GM19324 (cell line): ENCODE measurements around the gene ATP4B.

Experiments used
- ATAC-seq: cut with Tn5 transposase; IDR thresholded peaks from one replicate; pipeline ENCODE4 v1.9.1; 2021; ENCODE audit warnings: mild to moderate bottlenecking, moderate library complexity; ENCODE audit not compliant: unreplicated experiment, low FRiP score

The ATP4B gene

DNA sequence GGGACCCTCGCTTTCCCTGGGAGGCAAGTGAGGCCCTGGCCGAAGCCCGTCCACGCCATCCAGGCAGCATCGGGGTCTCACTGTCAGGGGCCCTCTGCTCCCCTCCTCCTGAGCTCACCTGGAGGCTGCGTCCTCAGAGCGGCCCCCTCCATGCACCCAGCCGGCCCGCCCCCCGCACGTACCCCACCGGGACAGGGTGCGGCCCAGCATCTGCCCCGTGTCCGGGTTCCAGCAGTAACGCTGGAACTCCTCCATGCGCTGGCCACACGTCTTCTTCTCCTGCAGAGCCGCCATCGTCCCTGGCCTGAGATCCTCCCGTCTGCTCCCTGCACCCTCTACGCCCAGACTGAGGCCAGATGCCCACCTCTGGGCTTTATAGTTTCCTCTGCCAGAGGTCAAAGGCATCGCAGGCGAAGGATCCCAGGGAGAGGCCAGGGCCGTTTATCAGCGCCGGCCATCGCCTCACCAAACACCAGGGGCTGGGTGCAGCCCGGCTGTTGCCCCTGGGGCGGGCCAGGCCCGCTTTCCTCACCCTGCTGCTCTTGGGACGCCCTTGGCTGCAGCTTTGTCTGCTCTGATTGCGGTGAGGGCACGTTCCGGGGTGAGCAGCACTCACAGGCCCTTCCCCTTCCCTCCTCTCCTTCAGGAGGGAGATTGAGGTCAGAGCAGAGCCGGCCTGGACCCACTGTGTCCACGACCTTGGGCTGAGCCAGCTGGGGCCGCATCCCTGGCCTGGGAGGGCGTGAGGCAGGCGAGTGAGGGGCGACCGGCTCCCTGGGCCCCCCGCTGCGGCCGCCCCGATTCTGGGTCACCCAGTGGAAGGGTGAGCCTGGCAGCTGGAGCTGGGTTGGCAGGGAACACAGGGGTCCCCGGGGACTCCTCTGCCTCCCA, at the start of gene ATP4B:
TSS of gene ATP4B (minus strand) at position 348 of the 891 bp plus-strand sequence. CDS start at position 294, 54 bp downstream.
- no peak for ATAC-seq

DNA sequence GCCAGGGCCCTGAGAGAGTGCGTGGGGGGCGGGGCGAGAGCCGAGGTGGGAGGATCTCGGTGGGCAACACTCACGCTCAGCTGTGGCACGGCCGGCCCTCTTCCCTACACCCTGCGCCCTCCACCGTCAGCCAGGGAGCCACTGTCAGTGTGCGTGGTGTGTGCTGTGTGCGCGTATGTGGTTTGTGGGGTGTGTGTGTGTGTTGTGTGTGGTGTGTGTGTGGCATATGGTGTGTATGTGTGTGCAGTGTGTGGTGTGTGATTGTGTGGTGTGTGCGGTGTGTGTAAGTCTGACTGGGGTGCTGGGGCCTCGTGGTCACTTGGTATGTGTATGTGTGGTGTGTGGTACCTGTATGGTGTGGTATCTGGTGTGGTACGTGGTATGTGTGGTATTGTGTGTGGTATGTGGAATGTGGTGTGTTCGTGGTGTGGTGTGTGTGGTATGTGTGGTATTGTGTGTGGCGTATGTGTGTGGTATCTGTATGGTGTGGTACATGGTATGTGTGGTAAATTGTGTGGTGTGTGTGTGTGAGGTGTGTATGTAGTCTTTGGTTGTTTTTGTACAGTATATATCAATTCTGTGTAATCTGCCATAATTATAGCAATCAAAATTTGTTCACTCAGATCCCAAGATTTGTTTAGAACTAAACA, 14.1 kb upstream of the ATP4B start:
- no peak for ATAC-seq

DNA sequence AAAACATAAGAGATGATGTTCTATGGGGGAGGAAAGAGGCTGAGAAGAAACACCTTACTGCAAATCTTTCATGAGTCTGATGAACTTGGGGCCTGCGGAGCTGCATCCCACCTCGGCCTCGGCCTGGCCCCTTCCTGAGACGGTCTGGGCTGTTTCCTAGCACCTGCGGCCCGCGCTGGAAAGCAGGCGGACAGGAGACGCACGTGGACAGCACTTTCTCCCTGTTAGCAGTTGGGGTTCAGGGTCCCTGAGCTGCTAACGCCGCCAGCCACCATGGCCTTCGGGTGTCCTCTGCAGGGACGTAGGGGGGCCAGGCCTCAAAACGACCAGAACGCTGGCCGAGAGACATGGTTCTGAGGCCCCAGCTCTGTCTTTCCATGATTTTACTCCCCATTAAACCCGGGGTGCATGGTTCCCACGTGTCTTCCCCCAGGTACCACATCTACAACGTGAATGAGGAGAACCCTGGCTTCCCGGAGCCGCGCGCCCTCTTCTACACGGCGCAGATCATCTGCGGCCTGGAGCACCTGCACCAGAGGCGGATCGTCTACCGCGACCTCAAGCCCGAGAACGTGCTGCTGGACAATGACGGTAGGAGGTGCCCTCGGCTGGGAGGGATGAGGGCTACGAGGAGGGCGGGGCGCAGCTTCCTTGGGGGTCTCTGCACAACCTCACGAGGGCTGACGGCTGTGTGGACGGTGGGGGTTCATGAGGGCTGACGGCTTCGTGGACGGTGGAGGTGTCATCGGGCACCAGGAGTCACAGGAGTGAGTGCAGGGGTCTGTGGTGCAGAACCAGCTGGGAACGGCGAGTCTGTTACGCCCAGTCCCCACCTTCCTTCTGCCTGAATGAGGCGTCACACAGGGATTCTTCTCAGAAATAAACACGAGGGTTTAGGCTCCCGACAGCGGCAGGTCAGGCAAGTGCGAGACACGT, 13.3 kb upstream of the ATP4B start:
- ATAC-seq = no peak

DNA sequence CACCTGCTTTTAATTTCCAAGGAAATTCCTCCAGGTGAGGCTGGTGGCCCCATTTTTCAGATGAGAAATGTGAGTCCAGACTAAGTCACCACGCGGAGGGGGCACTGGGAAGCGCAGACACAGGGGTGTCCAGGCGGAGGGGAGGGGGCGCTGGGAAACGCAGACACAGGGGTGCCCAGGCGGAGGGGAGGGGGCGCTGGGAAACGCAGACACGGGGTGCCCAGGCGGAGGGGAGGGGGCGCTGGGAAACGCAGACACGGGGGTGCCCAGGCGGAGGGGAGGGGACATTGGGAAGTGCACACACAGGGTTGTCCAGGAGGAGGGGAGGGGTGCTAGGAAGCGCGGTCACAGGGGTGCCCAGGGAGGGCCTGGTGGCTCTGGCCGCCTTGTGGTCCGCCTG, 12.5 kb upstream of the ATP4B start:
- no peak for ATAC-seq

DNA sequence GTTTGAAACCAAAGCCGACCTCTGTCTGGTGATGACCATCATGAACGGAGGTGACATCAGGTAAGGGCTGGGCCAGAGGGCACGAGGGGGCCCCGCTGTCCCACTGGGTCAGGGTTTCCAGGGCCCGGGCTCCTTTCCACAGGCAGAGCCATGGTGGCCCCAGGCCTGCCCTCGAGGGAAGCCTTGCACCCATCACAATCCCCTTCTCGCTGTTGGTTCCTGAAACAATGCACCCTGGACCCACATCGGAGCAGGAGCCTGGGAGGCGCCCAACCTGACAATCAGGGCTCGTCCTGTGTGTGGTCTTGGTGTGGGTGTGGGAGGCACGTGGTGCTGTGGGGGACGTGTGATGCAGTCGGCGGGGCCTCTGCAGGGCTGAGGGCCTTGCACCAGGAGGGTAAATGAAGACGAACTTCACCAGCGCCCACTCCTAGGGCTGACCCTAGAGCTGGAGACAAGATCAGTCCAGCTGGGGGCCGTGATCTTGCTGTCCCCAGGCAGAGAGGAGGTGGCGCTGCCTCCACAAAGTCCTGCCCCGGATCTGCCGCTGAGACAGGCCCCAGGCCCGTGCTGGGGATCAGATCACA, 11.8 kb upstream of the ATP4B start:
- ATAC-seq = no peak

DNA sequence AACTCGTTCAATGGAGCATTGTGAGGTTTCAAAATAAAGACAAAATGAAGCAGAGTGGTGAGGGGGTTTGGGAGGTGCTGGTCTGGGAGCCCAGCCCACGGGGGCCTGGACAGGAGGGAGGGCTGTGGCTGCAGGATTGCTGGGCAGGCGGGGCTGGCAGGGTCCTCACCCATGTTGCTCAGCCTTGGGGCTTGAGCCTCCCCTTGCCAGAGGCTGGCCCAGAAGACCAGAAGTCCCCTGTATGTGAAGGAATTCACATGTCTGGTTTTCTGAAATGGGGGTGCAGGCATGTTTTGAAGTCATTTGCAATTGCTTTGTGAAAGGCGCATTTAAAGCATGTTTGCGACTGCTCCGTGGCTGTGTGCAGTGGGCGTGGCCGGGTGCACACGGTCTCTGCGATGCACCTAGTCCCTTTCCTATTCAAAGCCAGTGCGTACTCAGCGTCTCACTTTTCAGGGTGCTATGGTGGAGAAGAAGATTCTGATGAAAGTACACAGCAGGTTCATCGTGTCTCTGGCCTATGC, 11.3 kb upstream of the ATP4B start:
- ATAC-seq = no peak

DNA sequence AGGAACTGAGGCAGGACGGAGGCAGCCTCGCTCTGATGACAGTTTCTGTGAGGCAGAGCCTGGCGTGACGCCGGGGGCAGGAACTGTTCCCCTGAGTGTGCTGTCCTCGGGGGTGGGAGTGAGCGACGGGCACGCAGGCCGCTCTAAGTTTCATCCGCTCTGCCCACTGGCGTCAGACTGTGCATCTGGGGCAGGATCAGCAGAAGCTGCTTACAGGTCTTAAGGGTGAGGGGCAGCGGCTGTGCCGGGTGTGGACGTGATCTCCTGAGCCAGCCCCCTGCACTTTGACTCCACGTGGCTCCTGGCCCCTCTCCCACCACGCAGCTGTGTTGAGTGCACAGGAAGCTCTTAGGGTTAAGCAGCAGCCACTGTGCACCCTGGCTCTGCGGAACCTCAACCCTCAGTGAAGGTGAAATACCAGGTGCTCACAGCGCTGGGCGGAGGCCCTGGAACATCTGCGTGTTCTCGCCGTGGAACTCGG, 10.5 kb upstream of the ATP4B start:
- ATAC-seq = no peak

DNA sequence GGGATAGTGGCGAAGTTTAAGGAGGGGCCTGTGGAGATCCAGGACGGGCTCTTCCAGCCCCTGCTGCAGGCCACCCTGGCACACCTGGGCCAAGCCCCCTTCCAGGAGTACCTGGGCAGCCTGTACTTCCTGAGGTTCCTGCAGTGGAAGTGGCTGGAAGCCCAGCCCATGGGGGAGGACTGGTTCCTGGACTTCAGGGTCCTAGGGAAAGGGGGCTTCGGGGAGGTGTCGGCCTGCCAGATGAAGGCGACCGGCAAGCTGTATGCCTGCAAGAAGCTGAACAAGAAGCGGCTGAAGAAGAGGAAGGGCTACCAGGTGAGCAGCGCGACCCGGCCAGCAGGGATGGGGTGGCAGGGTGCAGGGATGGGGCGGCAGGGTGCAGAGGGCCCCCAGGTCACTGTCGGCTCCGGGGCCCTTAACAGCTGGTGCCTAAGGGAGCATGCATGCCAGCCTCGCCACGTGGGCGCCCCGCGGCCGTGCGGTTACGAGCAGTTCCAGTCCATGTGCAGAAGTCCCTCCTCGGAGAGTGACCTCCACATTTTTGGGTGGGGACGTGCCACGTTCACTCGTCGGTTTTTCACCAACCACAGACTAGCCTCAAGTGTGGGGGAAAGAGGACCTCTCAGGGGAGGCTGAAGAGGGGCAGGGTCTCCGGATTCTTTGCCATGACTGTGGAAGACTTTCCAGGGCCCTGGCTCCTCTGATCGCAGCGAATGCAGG, 9.9 kb upstream of the ATP4B start:
- no peak for ATAC-seq

DNA sequence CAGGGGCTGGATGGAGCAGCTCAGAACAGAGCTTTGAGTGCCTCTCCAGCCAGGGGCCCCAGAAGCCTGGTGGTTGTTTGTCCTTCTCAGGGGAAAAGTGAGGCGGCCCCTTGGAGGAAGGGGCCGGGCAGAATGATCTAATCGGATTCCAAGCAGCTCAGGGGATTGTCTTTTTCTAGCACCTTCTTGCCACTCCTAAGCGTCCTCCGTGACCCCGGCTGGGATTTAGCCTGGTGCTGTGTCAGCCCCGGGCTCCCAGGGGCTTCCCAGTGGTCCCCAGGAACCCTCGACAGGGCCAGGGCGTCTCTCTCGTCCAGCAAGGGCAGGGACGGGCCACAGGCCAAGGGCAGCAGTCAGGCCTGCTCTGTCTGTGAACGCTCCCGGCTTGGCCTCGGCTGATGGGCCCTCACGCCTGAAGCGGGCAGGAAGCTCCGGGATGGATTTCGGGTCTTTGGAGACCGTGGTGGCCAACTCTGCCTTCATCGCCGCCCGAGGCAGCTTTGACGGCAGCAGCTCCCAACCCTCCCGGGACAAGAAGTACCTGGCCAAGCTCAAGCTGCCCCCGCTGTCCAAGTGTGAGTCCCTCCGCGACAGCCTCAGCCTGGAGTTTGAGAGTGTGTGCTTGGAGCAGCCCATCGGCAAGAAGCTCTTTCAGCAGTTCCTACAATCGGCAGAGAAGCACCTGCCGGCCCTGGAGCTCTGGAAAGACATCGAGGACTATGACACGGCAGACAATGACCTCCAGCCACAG, 9.1 kb upstream of the ATP4B start, which contains the start of gene GRK1:
TSS of gene GRK1 (plus strand) at position 269 of the 751 bp plus-strand sequence. CDS start at position 437, 168 bp downstream.
- ATAC-seq = no peak

DNA sequence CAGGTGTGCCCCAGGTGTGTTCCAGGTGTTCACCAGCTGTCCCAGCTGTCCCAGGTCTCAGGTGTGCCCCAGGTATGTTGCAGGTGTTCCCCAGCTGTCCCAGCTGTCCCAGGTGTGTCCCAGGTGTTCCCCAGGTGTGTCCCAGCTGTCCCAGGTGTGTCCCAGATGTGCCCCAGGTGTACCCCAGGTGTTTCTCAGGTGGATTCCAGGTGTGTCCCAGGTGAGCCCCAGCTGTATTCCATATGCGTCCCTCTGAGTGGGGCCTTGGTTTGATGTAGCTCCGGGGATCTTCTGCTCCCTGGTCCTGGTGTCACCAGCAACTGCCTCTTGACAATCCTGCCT, 8.3 kb upstream of the ATP4B start:
- no peak for ATAC-seq

DNA sequence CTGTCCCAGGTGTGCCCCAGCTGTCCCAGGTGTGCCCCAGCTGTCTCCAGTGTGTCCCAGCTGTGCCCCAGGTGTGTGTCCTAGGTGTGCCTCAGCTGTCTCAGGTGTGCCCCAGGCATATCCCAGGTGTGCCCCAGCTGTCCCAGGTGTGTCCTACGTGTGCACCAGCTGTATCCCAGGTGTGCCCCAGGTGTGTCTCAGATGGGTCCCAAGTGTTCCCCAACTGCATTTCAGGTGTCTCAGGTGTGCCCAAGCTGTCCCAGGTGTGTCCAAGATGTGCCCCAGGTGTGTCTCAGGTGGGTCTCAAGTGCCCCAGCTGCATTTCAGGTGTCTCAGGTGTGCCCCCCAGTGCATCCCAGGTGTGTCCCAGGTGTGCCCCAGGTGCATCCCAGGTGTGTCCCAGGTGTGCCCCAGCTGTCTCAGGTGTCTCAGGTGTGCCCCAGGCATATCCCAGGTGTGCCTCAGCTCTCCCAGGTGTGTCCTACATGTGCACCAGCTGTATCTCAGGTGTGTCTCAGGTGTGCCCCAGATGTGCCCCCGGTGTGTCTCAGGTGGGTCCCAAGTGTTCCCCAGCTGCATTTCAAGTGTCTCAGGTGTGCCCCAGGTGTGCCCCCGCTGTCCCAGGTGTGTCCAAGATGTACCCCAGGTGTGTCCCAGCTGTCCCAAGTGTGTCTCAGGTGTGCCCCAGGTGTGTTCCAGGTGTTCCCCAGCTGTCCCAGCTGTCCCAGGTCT, 7.8 kb upstream of the ATP4B start:
- no peak for ATAC-seq

DNA sequence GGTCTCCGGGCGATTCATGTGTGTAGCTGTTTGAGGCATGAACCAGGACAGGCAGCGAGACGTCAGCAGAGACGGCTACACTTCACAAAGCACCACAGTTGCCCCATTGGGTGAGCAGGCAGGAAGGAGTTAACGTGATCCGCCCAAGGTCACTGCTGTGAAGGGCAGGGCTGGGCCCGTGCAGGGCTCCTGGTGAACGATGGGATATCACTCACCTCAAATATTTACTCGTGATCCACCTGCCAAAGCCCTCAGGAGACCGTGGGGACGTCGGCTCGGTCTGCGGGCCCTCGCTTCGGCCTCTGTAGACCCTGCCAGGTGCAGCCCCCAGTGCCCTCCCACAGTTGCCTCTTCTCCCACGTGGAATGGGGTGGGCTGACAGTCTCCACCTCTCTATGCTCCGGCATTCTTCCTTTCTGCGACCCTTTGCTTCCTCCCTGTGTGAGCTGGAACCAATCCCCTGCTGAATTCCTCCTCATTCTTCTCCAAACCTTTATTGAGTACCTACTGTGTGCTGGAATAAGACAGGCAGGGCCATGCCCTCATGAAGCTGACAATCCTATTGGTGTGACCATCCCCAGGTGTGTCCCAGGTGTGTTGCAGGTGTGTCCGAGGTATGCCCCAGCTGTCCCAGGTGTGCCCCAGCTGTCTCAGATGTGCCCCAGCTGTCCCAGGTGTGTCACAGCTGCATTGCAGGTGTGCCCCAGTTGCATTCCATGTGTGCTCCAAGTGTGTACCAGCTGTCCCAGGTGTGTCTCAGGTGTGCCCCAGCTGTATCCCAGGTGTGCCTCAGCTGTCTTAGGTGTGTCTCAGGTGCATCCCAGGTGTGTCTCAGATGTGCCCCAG, 7.0 kb upstream of the ATP4B start:
- ATAC-seq = no peak

DNA sequence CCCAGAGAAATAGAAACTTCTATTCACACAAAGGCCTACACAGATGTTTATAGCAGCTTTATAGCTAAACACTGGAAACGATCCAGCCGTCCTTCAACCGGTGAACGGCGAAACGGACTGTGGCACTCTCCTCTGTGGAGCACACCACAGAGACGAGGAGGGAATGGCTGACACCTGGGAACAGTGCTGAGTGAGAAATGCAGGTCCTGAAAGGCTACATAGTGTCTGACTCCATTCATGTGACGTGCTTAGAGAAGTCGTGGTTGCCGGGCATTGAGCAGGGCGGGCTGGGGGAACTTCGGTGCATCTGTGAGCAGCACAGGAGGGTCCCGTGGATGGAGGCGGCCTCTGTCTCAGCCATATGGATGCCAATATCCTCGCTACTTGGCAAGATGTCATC, 5.9 kb upstream of the ATP4B start:
- no peak for ATAC-seq

DNA sequence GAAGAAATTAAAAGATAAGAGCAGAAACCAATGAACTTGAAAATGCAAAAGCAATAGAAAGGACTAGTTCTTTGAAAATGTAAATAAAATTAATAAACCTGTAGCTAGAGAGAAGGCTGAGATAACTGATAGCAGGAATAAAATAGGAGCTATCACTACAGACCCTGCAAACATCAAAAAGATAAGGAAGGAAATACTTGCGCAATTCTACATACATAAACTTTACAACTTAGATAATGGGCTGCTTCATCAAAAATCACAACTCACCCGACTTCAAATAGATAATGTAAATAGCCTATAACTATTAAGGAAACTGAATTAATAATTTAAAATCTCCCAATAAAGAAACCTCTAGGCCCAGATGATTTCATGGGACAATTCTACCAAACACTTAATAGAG, 3.5 kb upstream of the ATP4B start:
- no peak for ATAC-seq

DNA sequence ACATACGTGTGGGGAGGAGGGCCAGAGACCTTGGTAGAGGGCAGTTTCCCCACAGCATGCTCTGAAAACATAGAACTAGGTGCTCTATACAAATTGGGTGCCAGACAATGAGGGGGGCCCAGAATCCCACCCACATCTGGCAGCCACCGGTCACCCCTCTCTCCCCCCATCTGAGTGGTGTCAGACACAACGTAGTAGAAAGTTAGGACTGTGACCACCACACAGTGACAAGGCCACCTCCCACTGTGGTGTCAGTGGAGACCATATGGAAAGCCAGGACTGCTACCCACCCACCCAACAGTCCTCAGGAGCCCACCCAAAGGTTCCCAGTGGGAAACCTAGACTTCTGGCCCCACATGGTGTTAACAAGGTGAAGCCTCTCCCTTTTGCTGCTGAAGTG, 2.1 kb upstream of the ATP4B start:
- ATAC-seq = no peak

DNA sequence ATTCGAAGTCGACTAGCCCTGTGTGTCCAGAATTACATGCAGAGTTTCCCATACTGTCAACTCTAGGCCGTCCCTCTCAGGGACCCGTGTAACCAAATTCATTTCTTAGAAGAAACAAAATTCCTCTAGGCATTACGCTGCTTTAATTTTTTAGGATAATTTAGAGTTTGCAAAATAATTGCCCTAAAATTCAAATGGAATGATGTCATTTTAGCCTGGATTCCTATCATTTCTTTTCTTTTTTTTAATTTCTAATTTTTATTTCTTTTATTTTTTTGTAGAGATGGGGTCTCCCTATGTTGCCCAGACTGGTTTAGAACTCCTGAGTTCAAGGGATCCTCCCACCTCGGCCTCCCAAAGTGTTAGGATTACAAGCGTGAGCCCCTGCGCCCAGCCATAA, 1.3 kb upstream of the ATP4B start:
- no peak for ATAC-seq

DNA sequence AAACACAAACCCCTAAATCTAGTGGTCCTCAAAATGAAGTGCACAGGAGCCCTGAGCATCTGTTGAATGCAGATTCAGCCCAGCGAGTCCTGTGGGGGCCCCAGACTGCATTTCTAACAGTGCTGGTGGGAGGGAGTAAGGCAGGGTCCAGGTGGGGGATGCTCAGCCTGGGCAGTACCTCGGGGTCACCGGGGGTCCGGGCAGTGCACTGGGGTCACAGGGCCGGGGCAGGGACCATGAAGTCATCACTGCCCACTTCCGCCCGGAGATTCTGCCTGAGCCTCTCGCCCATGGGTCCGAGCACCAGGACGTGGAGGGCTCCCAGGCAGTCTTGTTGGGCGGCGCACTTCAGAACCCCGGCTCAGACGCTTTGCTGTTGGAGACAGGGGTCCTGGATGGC, 838 bp upstream of the ATP4B start:
- no peak for ATAC-seq
